Progenitor cell of endocrine pancreas (in vitro differentiated cells): ENCODE measurements around the gene AHSP. TPM values are rescaled to one million over a fixed set of nuclear protein-coding genes. Genes with fewer than 3 reads are reported as not detected.
"Not testable (repeated sequence)": the region's sequence is repeated elsewhere in the genome, so short reads cannot be mapped to it uniquely, and the experiment has no call there.

ENCODE experiments used
- DNase-seq: peaks from one replicate; pipeline ENCODE4 v3.0.0; 2021; ENCODE audit warnings: low spot score; ENCODE audit not compliant: unreplicated experiment
- H3K27ac Mint-ChIP-seq: 2 replicates; pipeline ENCODE4 v1.8.0; 2021; ENCODE audit warnings: mild to moderate bottlenecking, moderate library complexity, mixed read lengths
- H3K27me3 Mint-ChIP-seq: 2 replicates; pipeline ENCODE4 v1.8.0; 2021; ENCODE audit warnings: mixed read lengths
- H3K36me3 Mint-ChIP-seq: 2 replicates; pipeline ENCODE4 v1.8.0; 2022; ENCODE audit warnings: mixed read lengths; ENCODE audit not compliant: insufficient read depth
- H3K4me1 Mint-ChIP-seq: 2 replicates; pipeline ENCODE4 v1.8.0; 2021; ENCODE audit warnings: low read depth, mixed read lengths
- H3K4me3 Mint-ChIP-seq: 2 replicates; pipeline ENCODE4 v1.8.0; 2021; ENCODE audit warnings: low read depth, mild to moderate bottlenecking, moderate library complexity, mixed read lengths
- H3K9me3 Mint-ChIP-seq: 2 replicates; pipeline ENCODE4 v1.8.0; 2021; ENCODE audit warnings: low read depth, mixed read lengths
- CTCF ChIP-seq: fragments of 200-600 bp; sonication (generic); IDR thresholded peaks from one replicate; pipeline ENCODE4 v1.5.0; 2021; ENCODE audit warnings: antibody characterized with exemption, mild to moderate bottlenecking; ENCODE audit not compliant: unreplicated experiment
- total RNA-seq: library from RNA; stranded (reverse); gene quantifications from 2 replicates; pipeline ENCODE4 v1.2.1, GENCODE V29; 2021

AHSP gene
- total RNA-seq, 1 donor from 2014 or later = not detected

DNA sequence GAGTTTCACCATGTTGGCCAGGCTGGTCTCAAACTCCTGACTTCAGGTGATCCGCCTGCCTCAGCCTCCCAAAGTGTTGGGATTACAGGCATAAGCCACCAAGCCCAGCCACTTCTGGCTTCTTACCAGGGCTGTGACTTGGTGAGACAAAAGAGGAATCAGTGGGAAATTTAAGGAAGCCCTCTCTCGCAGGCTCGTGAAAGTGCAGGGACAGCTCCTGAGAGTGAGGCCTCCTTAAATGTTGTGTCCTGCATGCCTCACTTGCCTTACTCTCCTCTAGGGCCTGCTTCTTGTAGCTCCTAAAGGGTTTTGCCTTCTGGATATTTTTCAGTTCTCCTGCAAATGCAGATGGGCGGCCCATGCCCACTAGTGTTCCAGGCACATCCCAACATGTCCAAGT lies 5.2 kb downstream of the AHSP start:
- no peaks in the 10 kb centered on the region for H3K36me3 Mint-ChIP-seq
- no peak overlapping the region for H3K27ac Mint-ChIP-seq
- peaks cover 5% of the 10 kb centered on the region for H3K27me3 Mint-ChIP-seq
- no peaks in the 10 kb centered on the region for H3K9me3 Mint-ChIP-seq
- DNase-seq = no peak
- no peak overlapping the region for H3K4me3 Mint-ChIP-seq
- peaks cover 3% of the 10 kb centered on the region for H3K4me1 Mint-ChIP-seq
- no peak for TF ChIP-seq CTCF

DNA sequence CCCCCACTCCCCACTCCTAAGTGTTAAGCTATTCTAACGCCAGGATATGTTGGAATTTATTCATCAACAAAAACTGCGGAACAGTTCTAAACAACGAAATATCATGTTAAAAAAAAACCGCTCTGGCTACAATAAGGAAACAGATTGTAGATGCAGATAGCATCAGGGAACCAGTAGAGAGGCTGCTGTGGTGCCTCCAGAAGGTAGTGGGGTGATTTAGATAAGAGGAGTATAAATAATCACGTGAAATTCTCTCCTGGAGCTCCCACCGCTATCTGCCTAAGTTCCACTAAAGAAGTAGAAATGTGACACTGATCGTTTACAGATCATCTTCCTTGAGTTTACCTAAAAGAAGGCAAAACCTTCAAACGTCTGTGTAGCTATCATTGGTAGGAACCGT lies 8.0 kb downstream of the AHSP start:
- H3K27me3 Mint-ChIP-seq = peaks cover 5% of the 10 kb centered on the region
- peaks cover 13% of the 10 kb centered on the region for H3K9me3 Mint-ChIP-seq
- no peak for DNase-seq
- no peak overlapping the region for H3K27ac Mint-ChIP-seq
- H3K4me1 Mint-ChIP-seq = no peaks in the 10 kb centered on the region
- no peaks in the 10 kb centered on the region for H3K36me3 Mint-ChIP-seq
- H3K4me3 Mint-ChIP-seq = no peak overlapping the region
- no peak for TF ChIP-seq CTCF

GRCh38 chr16:31536804-31537361 lies 9.2 kb downstream of the AHSP start:
- no peak for TF ChIP-seq CTCF
- Mint-ChIP-seq H3K27ac (no peak overlapping the region), H3K36me3 (no peaks in the 10 kb centered on the region), H3K27me3 (peaks cover 5% of the 10 kb centered on the region), H3K4me3 (no peak overlapping the region), H3K4me1 (no peaks in the 10 kb centered on the region), H3K9me3 (peaks cover 19% of the 10 kb centered on the region)
- DNase-seq = no peak

DNA sequence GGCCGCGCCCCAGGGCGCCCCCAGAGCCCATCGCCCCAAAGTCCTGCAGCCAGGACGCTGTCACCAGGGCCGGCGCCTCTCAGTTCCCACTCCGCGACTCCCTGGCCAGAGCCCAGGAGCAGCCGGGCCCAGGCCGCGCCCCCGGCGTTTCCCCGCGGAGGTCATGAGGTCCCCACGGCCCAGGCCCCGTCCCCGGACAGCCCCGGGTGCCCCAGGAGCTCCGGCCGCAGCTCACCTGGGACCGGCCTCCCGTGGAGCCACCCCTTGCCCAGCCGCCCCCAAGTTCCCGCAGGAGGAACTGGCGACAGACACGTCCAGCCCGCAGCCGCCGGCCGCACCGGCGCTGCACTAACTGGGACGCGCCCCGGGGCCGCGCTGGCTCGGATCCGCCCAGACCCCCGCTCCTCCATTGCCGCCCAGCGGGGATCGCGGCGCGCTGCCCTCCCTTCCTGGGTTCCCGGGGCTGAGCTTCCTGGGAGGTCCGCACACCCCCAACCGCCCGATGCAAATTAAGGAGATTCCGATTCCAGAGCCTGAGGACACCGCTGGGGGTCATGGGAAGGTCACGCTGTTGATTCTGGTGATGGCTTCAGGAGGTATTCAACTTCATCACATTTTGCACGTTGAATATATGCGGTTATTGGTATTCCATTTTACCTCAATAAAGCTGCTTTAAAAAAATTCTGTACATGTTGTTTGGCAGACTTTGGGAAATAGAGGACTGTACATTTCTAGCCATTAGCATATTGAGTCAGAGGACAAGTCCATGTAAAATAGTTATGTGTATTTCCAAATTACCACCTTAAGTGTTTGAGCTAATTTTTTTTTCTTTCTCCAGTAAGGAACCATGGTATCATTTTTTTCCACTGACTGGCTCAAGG lies 9.9 kb downstream of the AHSP start:
- H3K27ac Mint-ChIP-seq = no peak overlapping the region
- TF ChIP-seq CTCF = no peak
- peaks cover 24% of the 10 kb centered on the region for H3K9me3 Mint-ChIP-seq
- no peaks in the 10 kb centered on the region for H3K36me3 Mint-ChIP-seq
- H3K4me1 Mint-ChIP-seq = no peaks in the 10 kb centered on the region
- H3K4me3 Mint-ChIP-seq = peak overlapping the region; percentile 66
- peaks cover 5% of the 10 kb centered on the region for H3K27me3 Mint-ChIP-seq
- DNase-seq = peak; percentile 13

GRCh38 chr16:31538243-31538598 lies 10.5 kb downstream of the AHSP start:
- H3K27ac Mint-ChIP-seq, H3K27me3 Mint-ChIP-seq, H3K4me1 Mint-ChIP-seq, H3K36me3 Mint-ChIP-seq, H3K4me3 Mint-ChIP-seq, DNase-seq: not testable (repeated sequence)
- peaks cover 24% of the 10 kb centered on the region for H3K9me3 Mint-ChIP-seq

DNA sequence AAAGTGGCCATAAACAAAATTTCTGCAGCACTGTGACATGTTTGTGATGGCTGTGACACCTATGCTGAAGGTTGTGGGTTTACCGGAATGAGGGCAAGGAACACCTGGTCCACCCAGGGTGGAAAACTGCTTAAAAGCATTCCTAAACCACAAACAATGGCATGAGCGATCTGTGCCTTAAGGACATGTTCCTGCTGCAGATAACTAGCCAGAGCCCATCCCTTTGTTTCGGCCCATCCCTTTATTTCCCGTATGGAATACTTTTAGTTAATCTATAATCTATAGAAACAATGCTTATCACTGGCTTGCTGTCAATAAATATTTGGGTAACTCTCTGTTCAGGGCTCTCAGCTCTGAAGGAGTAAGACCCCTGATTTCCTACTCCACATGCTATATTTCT lies 12.1 kb downstream of the AHSP start:
- not testable (repeated sequence) for H3K4me1 Mint-ChIP-seq, H3K4me3 Mint-ChIP-seq, H3K27me3 Mint-ChIP-seq, DNase-seq, H3K36me3 Mint-ChIP-seq, H3K27ac Mint-ChIP-seq
- H3K9me3 Mint-ChIP-seq = peaks cover 28% of the 10 kb centered on the region
